ENCODE data around the gene SPON1.
"Not testable (repeated sequence)": the region's sequence is repeated elsewhere in the genome, so short reads cannot be mapped to it uniquely, and the experiment has no call there.

The SPON1 gene

GRCh38 chr11:14090631-14091030 is 128.1 kb downstream of the SPON1 start:
- DNase-seq: not testable (repeated sequence)

GRCh38 chr11:14093065-14093464 is 130.5 kb downstream of the SPON1 start:
- no peak for DNase-seq

GRCh38 chr11:14094481-14095037 is 132.0 kb downstream of the SPON1 start:
- DNase-seq: no peak

GRCh38 chr11:14095882-14096281 is 133.4 kb downstream of the SPON1 start:
- DNase-seq: no peak

- DNase-seq: no peak
Measured at GRCh38 chr11:14096606-14097005, 134.1 kb downstream of the SPON1 start.

GRCh38 chr11:14101388-14101787 is 138.9 kb downstream of the SPON1 start:
- no peak for DNase-seq

- DNase-seq: no peak
Measured at GRCh38 chr11:14102766-14103165, 140.2 kb downstream of the SPON1 start.

- no peak for DNase-seq
Measured at GRCh38 chr11:14105446-14105845, 142.9 kb downstream of the SPON1 start.

- no peak for DNase-seq
Measured at GRCh38 chr11:14106303-14107049, 144.0 kb downstream of the SPON1 start.

- DNase-seq: no peak
Measured at GRCh38 chr11:14107050-14107430, 144.5 kb downstream of the SPON1 start.

- DNase-seq: no peak
Measured at GRCh38 chr11:14109742-14110141, 147.2 kb downstream of the SPON1 start.

- DNase-seq: no peak
Measured at GRCh38 chr11:14110629-14111028, 148.1 kb downstream of the SPON1 start.

GRCh38 chr11:14111496-14111895 is 149.0 kb downstream of the SPON1 start:
- DNase-seq: no peak

- DNase-seq: no peak
Measured at GRCh38 chr11:14112721-14113120, 150.2 kb downstream of the SPON1 start.

GRCh38 chr11:14114269-14114668 is 151.7 kb downstream of the SPON1 start:
- DNase-seq: no peak

GRCh38 chr11:14114786-14115185 is 152.3 kb downstream of the SPON1 start:
- no peak for DNase-seq

- DNase-seq: no peak
Measured at GRCh38 chr11:14117632-14118031, 155.1 kb downstream of the SPON1 start.

- DNase-seq: no peak
Measured at GRCh38 chr11:14118072-14118471, 155.5 kb downstream of the SPON1 start.

- no peak for DNase-seq
Measured at GRCh38 chr11:14119357-14119756, 156.8 kb downstream of the SPON1 start.

- no peak for DNase-seq
Measured at GRCh38 chr11:14124350-14124749, 161.8 kb downstream of the SPON1 start.

GRCh38 chr11:14124886-14125285 is 162.4 kb downstream of the SPON1 start:
- no peak for DNase-seq

- DNase-seq: no peak
Measured at GRCh38 chr11:14125529-14125928, 163.0 kb downstream of the SPON1 start.

- DNase-seq: no peak
Measured at GRCh38 chr11:14127679-14128078, 165.2 kb downstream of the SPON1 start.

- DNase-seq: no peak
Measured at GRCh38 chr11:14132312-14132711, 169.8 kb downstream of the SPON1 start.

- DNase-seq: no peak
Measured at GRCh38 chr11:14133381-14133780, 170.9 kb downstream of the SPON1 start.

Data from activated CD8-positive, alpha-beta memory T cell treated with anti-CD3 and anti-CD28 coated beads, Interleukin-2, amount 50 U/mL, for 4 hours (primary cell).